ENCODE measurements around the gene SRPK1. TPM values are rescaled to one million over a fixed set of nuclear protein-coding genes. Genes with fewer than 3 reads are reported as not detected.
"Not testable (repeated sequence)": the region's sequence is repeated elsewhere in the genome, so short reads cannot be mapped to it uniquely, and the experiment has no call there.

The SRPK1 gene
- total RNA-seq, 1 donor from 2014 or later, result 74.3 TPM

- Mint-ChIP-seq H3K4me1 (ENCODE audit: low read depth) (peaks cover 32% of the 10 kb centered on the region), H3K36me3 (ENCODE audit: insufficient read depth) (peaks cover 9% of the 10 kb centered on the region), H3K27ac (peak overlapping the region; percentile 98), H3K4me3 (ENCODE audit: low read depth) (peak overlapping the region; percentile 98), H3K9me3 (ENCODE audit: low read depth) (no peaks in the 10 kb centered on the region), H3K27me3 (no peaks in the 10 kb centered on the region)
- no peak for DNase-seq (ENCODE audit: low spot score, unreplicated experiment)
- TF ChIP-seq CTCF (IDR thresholded peaks at IDR 0.05; ENCODE audit: unreplicated experiment), result no peak
Observed at GRCh38 chr6:35919085-35919826, 1.6 kb downstream of the SRPK1 start.

- not testable (repeated sequence) for H3K27ac Mint-ChIP-seq; H3K4me3 Mint-ChIP-seq (ENCODE audit: low read depth); H3K9me3 Mint-ChIP-seq (ENCODE audit: low read depth); H3K27me3 Mint-ChIP-seq; DNase-seq (ENCODE audit: low spot score, unreplicated experiment)
- peaks cover 25% of the 10 kb centered on the region for H3K36me3 Mint-ChIP-seq (ENCODE audit: insufficient read depth)
- peaks cover 27% of the 10 kb centered on the region for H3K4me1 Mint-ChIP-seq (ENCODE audit: low read depth)
Observed at GRCh38 chr6:35916893-35917292, 4.0 kb downstream of the SRPK1 start.

GRCh38 chr6:35916056-35916455, 4.8 kb downstream of the SRPK1 start:
- Mint-ChIP-seq H3K36me3 (ENCODE audit: insufficient read depth) (peaks cover 32% of the 10 kb centered on the region), H3K27me3 (no peaks in the 10 kb centered on the region), H3K27ac (no peak overlapping the region), H3K4me3 (ENCODE audit: low read depth) (no peak overlapping the region), H3K4me1 (ENCODE audit: low read depth) (peaks cover 23% of the 10 kb centered on the region), H3K9me3 (ENCODE audit: low read depth) (peaks cover 2% of the 10 kb centered on the region)
- no peak for DNase-seq (ENCODE audit: low spot score, unreplicated experiment)
- TF ChIP-seq CTCF (IDR thresholded peaks at IDR 0.05; ENCODE audit: unreplicated experiment), result no peak

GRCh38 chr6:35914536-35914935, 6.4 kb downstream of the SRPK1 start:
- H3K36me3 Mint-ChIP-seq (ENCODE audit: insufficient read depth), result peaks cover 47% of the 10 kb centered on the region
- TF ChIP-seq CTCF (IDR thresholded peaks at IDR 0.05; ENCODE audit: unreplicated experiment), result no peak
- DNase-seq (ENCODE audit: low spot score, unreplicated experiment), result no peak
- peaks cover 20% of the 10 kb centered on the region for H3K4me1 Mint-ChIP-seq (ENCODE audit: low read depth)
- H3K27me3 Mint-ChIP-seq, result no peaks in the 10 kb centered on the region
- H3K4me3 Mint-ChIP-seq (ENCODE audit: low read depth), result no peak overlapping the region
- no peak overlapping the region for H3K27ac Mint-ChIP-seq
- H3K9me3 Mint-ChIP-seq (ENCODE audit: low read depth), result peaks cover 10% of the 10 kb centered on the region

- no peak overlapping the region for H3K4me3 Mint-ChIP-seq (ENCODE audit: low read depth)
- peaks cover under 1% of the 10 kb centered on the region for H3K4me1 Mint-ChIP-seq (ENCODE audit: low read depth)
- no peaks in the 10 kb centered on the region for H3K27me3 Mint-ChIP-seq
- peak overlapping the region; percentile 47 for H3K27ac Mint-ChIP-seq
- TF ChIP-seq CTCF (IDR thresholded peaks at IDR 0.05; ENCODE audit: unreplicated experiment), result no peak
- DNase-seq (ENCODE audit: low spot score, unreplicated experiment), result no peak
- peaks cover 25% of the 10 kb centered on the region for H3K9me3 Mint-ChIP-seq (ENCODE audit: low read depth)
- H3K36me3 Mint-ChIP-seq (ENCODE audit: insufficient read depth), result peaks cover 62% of the 10 kb centered on the region
Observed at GRCh38 chr6:35911871-35912653, 8.8 kb downstream of the SRPK1 start.

- H3K27me3 Mint-ChIP-seq; DNase-seq (ENCODE audit: low spot score, unreplicated experiment); H3K4me3 Mint-ChIP-seq (ENCODE audit: low read depth); H3K4me1 Mint-ChIP-seq (ENCODE audit: low read depth): not testable (repeated sequence)
- Mint-ChIP-seq H3K36me3 (ENCODE audit: insufficient read depth) (peaks cover 61% of the 10 kb centered on the region), H3K27ac (peak overlapping the region; percentile 56), H3K9me3 (ENCODE audit: low read depth) (peaks cover 25% of the 10 kb centered on the region)
Observed at GRCh38 chr6:35909571-35909970, 11.3 kb downstream of the SRPK1 start.

- not testable (repeated sequence) for H3K27ac Mint-ChIP-seq; H3K27me3 Mint-ChIP-seq; H3K4me3 Mint-ChIP-seq (ENCODE audit: low read depth); DNase-seq (ENCODE audit: low spot score, unreplicated experiment); H3K4me1 Mint-ChIP-seq (ENCODE audit: low read depth)
- Mint-ChIP-seq H3K36me3 (ENCODE audit: insufficient read depth) (peaks cover 58% of the 10 kb centered on the region), H3K9me3 (ENCODE audit: low read depth) (peaks cover 25% of the 10 kb centered on the region)
Observed at GRCh38 chr6:35908753-35909401, 12.0 kb downstream of the SRPK1 start.

Measured in progenitor cell of endocrine pancreas (in vitro differentiated cells).